ENCODE data around the gene MT1M.

The MT1M gene

DNA sequence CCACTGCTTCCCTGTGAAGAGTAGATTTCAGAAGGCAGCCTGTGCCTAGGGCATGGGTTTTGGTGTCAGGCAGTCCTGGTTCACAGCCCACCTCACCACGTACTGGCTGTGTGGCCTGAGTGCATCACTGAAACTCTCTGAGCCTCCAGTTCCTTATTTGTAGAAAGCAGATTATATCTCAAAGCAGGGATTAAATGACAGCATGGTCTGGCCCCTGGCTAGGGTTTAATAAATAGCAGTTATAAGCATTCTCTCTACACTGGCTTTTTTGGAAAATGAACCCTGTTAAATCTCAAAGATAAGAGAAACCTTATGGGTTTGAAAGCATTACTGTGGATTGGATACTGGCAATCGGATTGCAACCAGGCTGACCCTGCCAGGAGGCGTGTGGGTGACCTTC lies 2.9 kb upstream of the MT1M start:
- TF ChIP-seq, protein P1, sequence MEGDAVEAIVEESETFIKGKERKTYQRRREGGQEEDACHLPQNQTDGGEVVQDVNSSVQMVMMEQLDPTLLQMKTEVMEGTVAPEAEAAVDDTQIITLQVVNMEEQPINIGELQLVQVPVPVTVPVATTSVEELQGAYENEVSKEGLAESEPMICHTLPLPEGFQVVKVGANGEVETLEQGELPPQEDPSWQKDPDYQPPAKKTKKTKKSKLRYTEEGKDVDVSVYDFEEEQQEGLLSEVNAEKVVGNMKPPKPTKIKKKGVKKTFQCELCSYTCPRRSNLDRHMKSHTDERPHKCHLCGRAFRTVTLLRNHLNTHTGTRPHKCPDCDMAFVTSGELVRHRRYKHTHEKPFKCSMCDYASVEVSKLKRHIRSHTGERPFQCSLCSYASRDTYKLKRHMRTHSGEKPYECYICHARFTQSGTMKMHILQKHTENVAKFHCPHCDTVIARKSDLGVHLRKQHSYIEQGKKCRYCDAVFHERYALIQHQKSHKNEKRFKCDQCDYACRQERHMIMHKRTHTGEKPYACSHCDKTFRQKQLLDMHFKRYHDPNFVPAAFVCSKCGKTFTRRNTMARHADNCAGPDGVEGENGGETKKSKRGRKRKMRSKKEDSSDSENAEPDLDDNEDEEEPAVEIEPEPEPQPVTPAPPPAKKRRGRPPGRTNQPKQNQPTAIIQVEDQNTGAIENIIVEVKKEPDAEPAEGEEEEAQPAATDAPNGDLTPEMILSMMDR (IDR thresholded peaks at IDR 0.05; ENCODE audit: low read depth, low read length): no peak
- Histone ChIP-seq H3K4me3 (ENCODE audit: low read depth, low read length) (no peak overlapping the region), H3K9me3 (ENCODE audit: severe bottlenecking) (no peaks in the 10 kb centered on the region), H3K27me3 (ENCODE audit: insufficient read depth, low read depth, severe bottlenecking) (no peaks in the 10 kb centered on the region), H3K27ac (peak overlapping the region; percentile 65), H3K36me3 (no peaks in the 10 kb centered on the region)
- no peak for DNase-seq

DNA sequence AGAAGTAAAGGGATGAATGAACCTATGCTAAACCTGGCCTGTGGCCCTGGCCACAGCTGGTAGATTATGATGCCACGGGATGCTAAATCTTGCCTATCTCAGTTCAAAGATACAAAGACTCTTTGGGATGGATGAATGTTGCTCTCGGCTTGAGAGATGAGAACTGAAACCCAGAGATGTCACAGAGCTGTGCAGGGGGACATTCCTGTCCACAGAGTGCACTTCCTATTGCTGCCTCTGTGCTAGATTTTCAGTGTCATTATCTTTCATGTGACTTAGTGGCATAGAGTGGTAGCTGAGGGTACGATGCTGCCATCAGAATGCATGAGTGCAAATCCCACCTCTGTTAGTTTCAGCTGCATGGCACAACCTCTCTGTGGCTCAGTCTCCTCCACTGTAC lies 2.3 kb upstream of the MT1M start:
- no peaks in the 10 kb centered on the region for H3K27me3 ChIP-seq (ENCODE audit: insufficient read depth, low read depth, severe bottlenecking)
- DNase-seq: no peak
- H3K27ac ChIP-seq: peak overlapping the region; percentile 65
- TF ChIP-seq, protein P1 (IDR thresholded peaks at IDR 0.05; ENCODE audit: low read depth, low read length): no peak
- no peaks in the 10 kb centered on the region for H3K36me3 ChIP-seq
- H3K9me3 ChIP-seq (ENCODE audit: severe bottlenecking): no peaks in the 10 kb centered on the region
- H3K4me3 ChIP-seq (ENCODE audit: low read depth, low read length): no peak overlapping the region

DNA sequence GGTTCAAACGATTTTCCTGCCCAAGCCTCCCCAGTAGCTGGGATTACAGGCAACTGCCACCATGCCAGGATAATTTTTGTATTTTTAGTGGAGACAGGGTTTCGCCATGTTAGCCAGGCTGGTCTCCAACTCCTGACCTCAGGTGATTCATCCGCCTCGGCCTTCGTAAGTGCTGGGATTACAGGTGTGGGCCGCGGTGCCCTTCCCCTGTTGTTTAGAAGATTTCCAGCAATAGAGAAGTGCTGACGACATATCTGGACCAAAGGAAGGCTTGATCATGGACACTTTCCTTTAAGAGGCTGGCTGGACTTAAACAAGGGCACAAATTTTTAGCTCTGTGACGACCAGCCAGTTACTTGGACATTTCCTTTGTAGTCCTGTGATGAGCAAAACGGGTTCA lies 1.3 kb upstream of the MT1M start:
- no peaks in the 10 kb centered on the region for H3K9me3 ChIP-seq (ENCODE audit: severe bottlenecking)
- H3K4me3 ChIP-seq (ENCODE audit: low read depth, low read length): no peak overlapping the region
- no peaks in the 10 kb centered on the region for H3K36me3 ChIP-seq
- TF ChIP-seq, protein P1 (IDR thresholded peaks at IDR 0.05; ENCODE audit: low read depth, low read length): no peak
- H3K27me3 ChIP-seq (ENCODE audit: insufficient read depth, low read depth, severe bottlenecking): no peaks in the 10 kb centered on the region
- H3K27ac ChIP-seq: no peak overlapping the region
- no peak for DNase-seq

DNA sequence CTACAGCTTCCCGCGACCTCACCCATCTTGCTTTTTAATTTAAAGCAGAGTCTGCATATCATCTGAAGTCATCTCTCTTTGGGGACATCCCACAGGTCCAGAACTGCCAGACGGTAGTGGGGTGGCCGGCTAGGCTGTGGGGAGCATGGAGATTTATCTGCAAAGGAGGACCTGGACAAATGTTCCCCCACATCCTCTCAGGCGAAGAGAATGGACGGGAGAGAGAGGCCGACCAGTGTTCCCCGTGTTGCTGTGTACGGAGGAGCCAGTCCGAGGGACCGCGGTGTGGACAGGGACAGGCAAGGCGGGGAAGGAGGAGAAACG lies 665 bp upstream of the MT1M start:
- H3K9me3 ChIP-seq (ENCODE audit: severe bottlenecking): no peaks in the 10 kb centered on the region
- no peak for DNase-seq
- no peaks in the 10 kb centered on the region for H3K27me3 ChIP-seq (ENCODE audit: insufficient read depth, low read depth, severe bottlenecking)
- no peak overlapping the region for H3K27ac ChIP-seq
- TF ChIP-seq, protein P1 (IDR thresholded peaks at IDR 0.05; ENCODE audit: low read depth, low read length): no peak
- H3K4me3 ChIP-seq (ENCODE audit: low read depth, low read length): no peak overlapping the region
- H3K36me3 ChIP-seq: no peaks in the 10 kb centered on the region

DNA sequence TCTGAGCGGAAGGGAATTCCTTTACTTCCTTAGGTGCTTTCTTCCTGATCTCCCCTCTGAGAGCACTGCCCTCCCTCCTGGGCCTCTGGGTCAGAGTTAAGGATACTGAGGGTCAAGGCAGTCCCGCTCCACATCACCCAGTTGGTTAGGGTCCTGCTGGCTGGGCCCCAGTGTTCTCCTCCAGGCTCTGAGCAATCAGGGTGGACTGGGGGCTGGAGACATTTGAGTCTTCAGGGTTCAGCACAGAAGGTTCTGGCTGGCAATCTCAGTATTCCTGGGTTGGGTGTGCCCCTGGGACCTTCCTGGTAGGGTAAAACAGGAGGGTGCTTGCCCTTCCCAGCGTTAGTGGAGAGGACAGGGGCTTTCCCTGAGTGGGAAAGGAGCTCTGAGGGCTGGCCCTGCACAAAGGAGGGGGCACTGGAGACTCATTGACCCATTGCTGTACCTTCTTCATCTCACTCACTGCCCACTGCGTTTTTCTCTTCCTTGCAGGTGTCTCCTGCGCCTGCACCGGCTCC lies 448 bp downstream of the MT1M start:
- DNase-seq: no peak
- Histone ChIP-seq H3K4me3 (ENCODE audit: low read depth, low read length) (no peak overlapping the region), H3K9me3 (ENCODE audit: severe bottlenecking) (no peaks in the 10 kb centered on the region), H3K27me3 (ENCODE audit: insufficient read depth, low read depth, severe bottlenecking) (no peaks in the 10 kb centered on the region), H3K27ac (no peak overlapping the region), H3K36me3 (no peaks in the 10 kb centered on the region)
- TF ChIP-seq, protein P1 (IDR thresholded peaks at IDR 0.05; ENCODE audit: low read depth, low read length): no peak

DNA sequence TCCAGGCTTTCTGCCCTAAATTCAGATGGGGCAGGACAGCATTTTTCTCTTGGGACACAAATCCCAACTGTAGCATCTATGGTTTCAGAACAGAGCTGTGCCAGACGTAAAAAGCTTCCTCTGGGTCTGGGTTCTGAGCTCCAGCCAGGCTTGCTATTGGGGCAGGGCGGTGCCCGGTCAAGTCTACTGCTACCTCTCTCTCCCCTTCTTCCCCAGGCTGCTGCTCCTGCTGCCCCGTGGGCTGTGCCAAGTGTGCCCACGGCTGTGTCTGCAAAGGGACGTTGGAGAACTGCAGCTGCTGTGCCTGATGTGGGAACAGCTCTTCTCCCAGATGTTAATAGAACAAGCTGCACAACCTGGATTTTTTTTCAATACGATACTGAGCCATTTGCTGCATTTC lies 1.1 kb downstream of the MT1M start:
- TF ChIP-seq, protein P1 (IDR thresholded peaks at IDR 0.05; ENCODE audit: low read depth, low read length): no peak
- no peaks in the 10 kb centered on the region for H3K27me3 ChIP-seq (ENCODE audit: insufficient read depth, low read depth, severe bottlenecking)

More for the DNA sequence above, 1.1 kb downstream of the MT1M start:
- Histone ChIP-seq H3K27ac (no peak overlapping the region), H3K9me3 (ENCODE audit: severe bottlenecking) (no peaks in the 10 kb centered on the region), H3K4me3 (ENCODE audit: low read depth, low read length) (no peak overlapping the region), H3K36me3 (no peaks in the 10 kb centered on the region)
- DNase-seq: no peak

Measured in WERI-Rb-1 (cell line).